SK-N-SH treated with all-trans-retinoic acid at 6 μM for 48 hours (cell line): ENCODE data around the gene CLCN3.

ENCODE experiments used
- ATAC-seq: fragments of 200-7000 bp; cut with Tn5 transposase; 3 replicates; pipeline ENCODE4 v1.9.1; 2020; ENCODE audit warnings: mild to moderate bottlenecking, moderate library complexity
- ARNTL ChIP-seq: fragments of 450-650 bp; formaldehyde crosslinking; IDR thresholded peaks from 2 replicates; pipeline ENCODE4 v1.5.0; 2020; ENCODE audit warnings: low read depth, mild to moderate bottlenecking, moderate library complexity, borderline replicate concordance
- BACH2 ChIP-seq: fragments of 250-450 bp; sonication (Bioruptor Pico); IDR thresholded peaks from 2 replicates; pipeline ENCODE4 v1.9.0; 2021; ENCODE audit warnings: mild to moderate bottlenecking, borderline replicate concordance
- CSDC2 ChIP-seq: fragments of 250-450 bp; sonication (Bioruptor Pico); IDR thresholded peaks from 2 replicates; pipeline ENCODE4 v1.5.0; 2020; ENCODE audit warnings: mild to moderate bottlenecking, moderate library complexity
- ESRRG ChIP-seq: fragments of 250-450 bp; sonication (Bioruptor Pico); IDR thresholded peaks from 2 replicates; pipeline ENCODE4 v1.6.1; 2021; ENCODE audit warnings: mild to moderate bottlenecking
- GLIS3 ChIP-seq: fragments of 250-450 bp; sonication (Bioruptor Pico); IDR thresholded peaks from 2 replicates; pipeline ENCODE4 v1.5.0; 2020; ENCODE audit warnings: mild to moderate bottlenecking, moderate library complexity
- ISL1 ChIP-seq: fragments of 250-450 bp; sonication (Bioruptor Pico); IDR thresholded peaks from 2 replicates; pipeline ENCODE4 v2.1.2; 2022; ENCODE audit warnings: mild to moderate bottlenecking, moderate library complexity
- OSR1 ChIP-seq: fragments of 250-450 bp; sonication (Bioruptor Pico); IDR thresholded peaks from 2 replicates; pipeline ENCODE4 v1.8.0; 2022; ENCODE audit warnings: moderate library complexity, mild to moderate bottlenecking, inconsistent platforms
- PPARA ChIP-seq: fragments of 250-450 bp; sonication (Bioruptor Pico); IDR thresholded peaks from 2 replicates; pipeline ENCODE4 v1.5.0; 2020; ENCODE audit warnings: mild to moderate bottlenecking, borderline replicate concordance
- RARB ChIP-seq: fragments of 250-450 bp; sonication (Bioruptor Pico); IDR thresholded peaks from 2 replicates; pipeline ENCODE4 v1.8.0; 2021; ENCODE audit warnings: mild to moderate bottlenecking, moderate library complexity
- SNAI2 ChIP-seq: fragments of 250-450 bp; sonication (Bioruptor Pico); IDR thresholded peaks from 2 replicates; pipeline ENCODE4 v1.5.0; 2020; ENCODE audit warnings: mild to moderate bottlenecking, moderate library complexity
- TCF4 ChIP-seq: fragments of 250-450 bp; sonication (Bioruptor Pico); IDR thresholded peaks from 2 replicates; pipeline ENCODE4 v1.8.0; 2021; ENCODE audit warnings: mild to moderate bottlenecking, moderate library complexity, borderline replicate concordance
- TOX ChIP-seq: fragments of 250-450 bp; sonication (Bioruptor Pico); IDR thresholded peaks from 2 replicates; pipeline ENCODE4 v1.8.0; 2021; ENCODE audit warnings: mild to moderate bottlenecking, moderate library complexity, borderline replicate concordance
- ZC3H10 ChIP-seq: fragments of 250-450 bp; sonication (Bioruptor Pico); IDR thresholded peaks from 2 replicates; pipeline ENCODE4 v1.5.1; 2021; ENCODE audit warnings: mild to moderate bottlenecking, moderate library complexity
- ZFP3 ChIP-seq: fragments of 250-450 bp; sonication (Bioruptor Pico); IDR thresholded peaks from 2 replicates; pipeline ENCODE4 v1.5.0; 2020; ENCODE audit warnings: mild to moderate bottlenecking, moderate library complexity
- ZFP30 ChIP-seq: fragments of 450-650 bp; formaldehyde crosslinking; IDR thresholded peaks from 2 replicates; pipeline ENCODE4 v1.5.0; 2022; ENCODE audit warnings: mild to moderate bottlenecking, moderate library complexity
- ZNF565 ChIP-seq: fragments of 450-650 bp; formaldehyde crosslinking; conservative IDR thresholded peaks from 2 replicates; pipeline ENCODE4 v1.5.0; 2020; ENCODE audit warnings: low read depth, mild to moderate bottlenecking, moderate library complexity
- ZNF70 ChIP-seq: fragments of 450-650 bp; formaldehyde crosslinking; IDR thresholded peaks from 2 replicates; pipeline ENCODE4 v1.5.0; 2020; ENCODE audit warnings: mild to moderate bottlenecking, moderate library complexity
- ZNF8 ChIP-seq: fragments of 450-650 bp; formaldehyde crosslinking; IDR thresholded peaks from 2 replicates; pipeline ENCODE4 v1.5.0; 2020; ENCODE audit warnings: mild to moderate bottlenecking, moderate library complexity
- TF ChIP-seq, protein P1 (sequence below): fragments of 250-450 bp; sonication (Bioruptor Pico); IDR thresholded peaks from 2 replicates; pipeline ENCODE4 v1.5.1; 2020; ENCODE audit warnings: low read depth, mild to moderate bottlenecking, moderate library complexity
- TF ChIP-seq, protein P2 (sequence below): fragments of 250-450 bp; sonication (Bioruptor Pico); IDR thresholded peaks from 2 replicates; pipeline ENCODE4 v1.8.0; 2021; ENCODE audit warnings: low read depth, mild to moderate bottlenecking, moderate library complexity, borderline replicate concordance
- TF ChIP-seq, protein P3 (sequence below): fragments of 250-450 bp; sonication (Bioruptor Pico); IDR thresholded peaks from 2 replicates; pipeline ENCODE4 v1.8.0; 2020; ENCODE audit warnings: mild to moderate bottlenecking, moderate library complexity, borderline replicate concordance
- TF ChIP-seq, protein P4 (sequence below): fragments of 250-450 bp; sonication (Bioruptor Pico); IDR thresholded peaks from 2 replicates; pipeline ENCODE4 v1.5.1; 2021; ENCODE audit warnings: mild to moderate bottlenecking, moderate library complexity

The CLCN3 gene

DNA sequence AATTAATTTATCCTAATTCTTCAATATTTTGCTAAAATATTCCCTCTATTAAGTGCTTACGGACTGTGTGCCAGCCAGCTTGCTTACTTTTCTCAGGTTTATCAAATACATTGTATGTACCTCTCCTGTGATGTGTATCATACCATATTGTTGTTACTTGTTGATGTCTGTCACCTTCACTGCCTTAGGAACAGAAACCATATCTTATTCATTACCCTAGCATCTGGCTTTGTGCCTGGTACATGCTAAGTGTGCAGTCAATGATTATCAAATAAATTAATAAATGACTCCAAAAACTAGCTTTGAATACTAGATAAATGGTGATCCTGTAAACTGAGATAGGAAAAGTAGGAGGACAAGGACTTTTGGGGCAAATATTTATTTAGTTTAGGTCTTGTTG is 6.9 kb downstream of the CLCN3 start:
- no peak for ATAC-seq
- TF ChIP-seq OSR1 (CRISPR knock-in tag) = no peak
- no peak for TF ChIP-seq ZFP30
- TF ChIP-seq TCF4 (CRISPR knock-in tag) = no peak
- TF ChIP-seq PPARA = no peak
- TF ChIP-seq, protein P1, sequence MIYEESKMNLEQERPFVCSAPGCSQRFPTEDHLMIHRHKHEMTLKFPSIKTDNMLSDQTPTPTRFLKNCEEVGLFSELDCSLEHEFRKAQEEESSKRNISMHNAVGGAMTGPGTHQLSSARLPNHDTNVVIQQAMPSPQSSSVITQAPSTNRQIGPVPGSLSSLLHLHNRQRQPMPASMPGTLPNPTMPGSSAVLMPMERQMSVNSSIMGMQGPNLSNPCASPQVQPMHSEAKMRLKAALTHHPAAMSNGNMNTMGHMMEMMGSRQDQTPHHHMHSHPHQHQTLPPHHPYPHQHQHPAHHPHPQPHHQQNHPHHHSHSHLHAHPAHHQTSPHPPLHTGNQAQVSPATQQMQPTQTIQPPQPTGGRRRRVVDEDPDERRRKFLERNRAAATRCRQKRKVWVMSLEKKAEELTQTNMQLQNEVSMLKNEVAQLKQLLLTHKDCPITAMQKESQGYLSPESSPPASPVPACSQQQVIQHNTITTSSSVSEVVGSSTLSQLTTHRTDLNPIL (CRISPR knock-in tag) = no peak
- TF ChIP-seq GLIS3 (CRISPR knock-in tag) = no peak
- TF ChIP-seq, protein P2, sequence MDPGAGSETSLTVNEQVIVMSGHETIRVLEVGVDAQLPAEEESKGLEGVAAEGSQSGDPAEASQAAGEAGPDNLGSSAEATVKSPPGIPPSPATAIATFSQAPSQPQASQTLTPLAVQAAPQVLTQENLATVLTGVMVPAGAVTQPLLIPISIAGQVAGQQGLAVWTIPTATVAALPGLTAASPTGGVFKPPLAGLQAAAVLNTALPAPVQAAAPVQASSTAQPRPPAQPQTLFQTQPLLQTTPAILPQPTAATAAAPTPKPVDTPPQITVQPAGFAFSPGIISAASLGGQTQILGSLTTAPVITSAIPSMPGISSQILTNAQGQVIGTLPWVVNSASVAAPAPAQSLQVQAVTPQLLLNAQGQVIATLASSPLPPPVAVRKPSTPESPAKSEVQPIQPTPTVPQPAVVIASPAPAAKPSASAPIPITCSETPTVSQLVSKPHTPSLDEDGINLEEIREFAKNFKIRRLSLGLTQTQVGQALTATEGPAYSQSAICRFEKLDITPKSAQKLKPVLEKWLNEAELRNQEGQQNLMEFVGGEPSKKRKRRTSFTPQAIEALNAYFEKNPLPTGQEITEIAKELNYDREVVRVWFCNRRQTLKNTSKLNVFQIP (CRISPR knock-in tag) = no peak

DNA sequence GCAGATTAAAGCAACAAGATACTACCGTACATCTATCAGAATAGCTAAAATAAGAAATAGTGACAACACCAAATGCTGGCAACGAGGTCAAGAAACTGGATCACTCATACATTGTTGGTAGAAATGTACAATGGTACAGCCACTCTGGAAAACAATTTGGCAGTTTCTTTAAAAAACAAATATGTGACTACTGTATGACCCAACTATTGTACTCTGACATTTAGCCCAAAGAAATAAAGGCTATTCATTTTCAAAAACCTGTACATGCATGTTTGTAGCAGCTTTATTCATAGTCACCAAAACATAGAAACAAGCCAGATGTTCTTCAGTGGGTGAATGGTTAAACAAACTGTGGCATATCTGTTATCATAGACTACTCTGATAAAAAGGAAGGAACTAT is 8.2 kb downstream of the CLCN3 start:
- TF ChIP-seq CSDC2 (no peak), ZNF8 (no peak), ZNF565 (CRISPR knock-in tag) (no peak), TOX (CRISPR knock-in tag) (no peak), BACH2 (CRISPR knock-in tag) (no peak), ZC3H10 (CRISPR knock-in tag) (no peak), ESRRG (CRISPR knock-in tag) (no peak), ZFP3 (CRISPR knock-in tag) (no peak)
- no peak for ATAC-seq

DNA sequence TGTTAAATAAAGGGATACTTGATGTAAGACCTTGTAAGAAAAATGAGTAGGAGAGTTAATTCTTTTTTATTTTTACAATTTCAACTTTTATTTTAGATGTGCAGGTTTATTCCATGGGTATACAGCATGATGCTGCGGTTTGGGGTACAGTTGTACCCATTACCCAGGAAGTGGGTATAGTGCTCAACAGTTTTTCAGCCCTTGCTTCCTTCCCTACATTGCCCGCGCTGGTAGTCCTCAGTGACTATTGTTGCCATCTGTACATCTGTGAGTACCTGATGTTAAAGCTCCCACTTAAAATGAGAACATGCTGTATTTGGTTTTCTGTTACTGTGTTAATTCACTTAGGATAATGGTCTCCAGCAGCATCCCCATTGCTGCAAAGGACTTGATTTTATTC is 9.7 kb downstream of the CLCN3 start:
- TF ChIP-seq CSDC2 = no peak
- no peak for TF ChIP-seq ISL1 (CRISPR knock-in tag)
- no peak for TF ChIP-seq ZNF70 (CRISPR knock-in tag)
- TF ChIP-seq ARNTL = no peak
- no peak for TF ChIP-seq ESRRG (CRISPR knock-in tag)
- TF ChIP-seq TCF4 (CRISPR knock-in tag) = no peak
- TF ChIP-seq, protein P3, sequence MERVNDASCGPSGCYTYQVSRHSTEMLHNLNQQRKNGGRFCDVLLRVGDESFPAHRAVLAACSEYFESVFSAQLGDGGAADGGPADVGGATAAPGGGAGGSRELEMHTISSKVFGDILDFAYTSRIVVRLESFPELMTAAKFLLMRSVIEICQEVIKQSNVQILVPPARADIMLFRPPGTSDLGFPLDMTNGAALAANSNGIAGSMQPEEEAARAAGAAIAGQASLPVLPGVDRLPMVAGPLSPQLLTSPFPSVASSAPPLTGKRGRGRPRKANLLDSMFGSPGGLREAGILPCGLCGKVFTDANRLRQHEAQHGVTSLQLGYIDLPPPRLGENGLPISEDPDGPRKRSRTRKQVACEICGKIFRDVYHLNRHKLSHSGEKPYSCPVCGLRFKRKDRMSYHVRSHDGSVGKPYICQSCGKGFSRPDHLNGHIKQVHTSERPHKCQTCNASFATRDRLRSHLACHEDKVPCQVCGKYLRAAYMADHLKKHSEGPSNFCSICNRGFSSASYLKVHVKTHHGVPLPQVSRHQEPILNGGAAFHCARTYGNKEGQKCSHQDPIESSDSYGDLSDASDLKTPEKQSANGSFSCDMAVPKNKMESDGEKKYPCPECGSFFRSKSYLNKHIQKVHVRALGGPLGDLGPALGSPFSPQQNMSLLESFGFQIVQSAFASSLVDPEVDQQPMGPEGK (CRISPR knock-in tag) = no peak
- no peak for TF ChIP-seq BACH2 (CRISPR knock-in tag)
- no peak for TF ChIP-seq ZFP3 (CRISPR knock-in tag)
- TF ChIP-seq ZNF8 = no peak
- TF ChIP-seq ZFP30 = no peak
- TF ChIP-seq ZNF565 (CRISPR knock-in tag) = no peak
- no peak for TF ChIP-seq OSR1 (CRISPR knock-in tag)
- TF ChIP-seq RARB (CRISPR knock-in tag) = no peak
- TF ChIP-seq SNAI2 = no peak
- TF ChIP-seq, protein P4, sequence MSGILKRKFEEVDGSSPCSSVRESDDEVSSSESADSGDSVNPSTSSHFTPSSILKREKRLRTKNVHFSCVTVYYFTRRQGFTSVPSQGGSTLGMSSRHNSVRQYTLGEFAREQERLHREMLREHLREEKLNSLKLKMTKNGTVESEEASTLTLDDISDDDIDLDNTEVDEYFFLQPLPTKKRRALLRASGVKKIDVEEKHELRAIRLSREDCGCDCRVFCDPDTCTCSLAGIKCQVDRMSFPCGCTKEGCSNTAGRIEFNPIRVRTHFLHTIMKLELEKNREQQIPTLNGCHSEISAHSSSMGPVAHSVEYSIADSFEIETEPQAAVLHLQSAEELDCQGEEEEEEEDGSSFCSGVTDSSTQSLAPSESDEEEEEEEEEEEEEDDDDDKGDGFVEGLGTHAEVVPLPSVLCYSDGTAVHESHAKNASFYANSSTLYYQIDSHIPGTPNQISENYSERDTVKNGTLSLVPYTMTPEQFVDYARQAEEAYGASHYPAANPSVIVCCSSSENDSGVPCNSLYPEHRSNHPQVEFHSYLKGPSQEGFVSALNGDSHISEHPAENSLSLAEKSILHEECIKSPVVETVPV (CRISPR knock-in tag) = no peak
- TF ChIP-seq PPARA = no peak
- TF ChIP-seq, protein P1 (CRISPR knock-in tag) = no peak
- no peak for ATAC-seq

DNA sequence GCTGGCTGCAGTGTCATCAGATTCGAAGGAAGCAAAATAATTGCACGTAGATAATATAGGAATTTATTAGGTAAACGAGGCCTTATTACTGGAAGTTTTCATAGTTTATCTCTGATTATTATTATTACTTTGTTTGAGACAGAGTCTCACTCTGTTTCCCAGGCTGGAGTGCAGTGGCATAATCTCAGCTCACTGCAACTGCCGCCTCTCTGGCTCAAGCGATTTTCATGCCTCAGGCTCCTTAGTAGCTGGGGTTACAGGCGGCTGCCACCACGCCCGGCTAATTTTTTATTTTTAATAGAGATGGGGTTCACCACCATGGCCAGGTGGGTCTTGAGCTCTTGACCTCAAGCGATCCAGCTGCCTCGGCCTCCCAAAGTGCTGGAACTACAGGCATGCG is 12.5 kb downstream of the CLCN3 start:
- no peak for ATAC-seq
- no peak for TF ChIP-seq PPARA
- no peak for TF ChIP-seq ZFP3 (CRISPR knock-in tag)
- TF ChIP-seq BACH2 (CRISPR knock-in tag) = no peak
